Heart left ventricle (tissue), 16 donors: ENCODE results near the gene P2RY14. TPM values are rescaled to one million over a fixed set of nuclear protein-coding genes. Genes with fewer than 3 reads are reported as not detected.
A peak's percentile ranks its signal among the peaks of the same experiment; 100 is the strongest.

Experiments used
- ATAC-seq, 4 donors: fragments of 200-7000 bp; cut with Tn5 transposase; one replicate each; pipeline ENCODE4 v1.9.1; 2020 to 2022; ENCODE audit warnings: moderate library complexity in 4 of 4, mild to moderate bottlenecking in 3 of 4, moderate number of reproducible peaks in 1 of 4
- DNase-seq, 5 donors: peaks; one replicate each; pipeline ENCODE4 v3.0.0-alpha.2; 2020
- H3K27ac ChIP-seq, 12 donors: fragments of 200-600 bp; sonication (generic) in 4 of 12; one replicate each; pipeline versions ENCODE4 v1.5.0 to v1.8.0; 2016 to 2022; ENCODE audit warnings: mild to moderate bottlenecking in 2 of 12
- H3K27me3 ChIP-seq, 9 donors: fragments of 200-600 bp; sonication (generic) in 2 of 9; one replicate each; pipeline versions ENCODE4 v1.5.1 to v1.8.0; 2016 to 2022; ENCODE audit warnings: mild to moderate bottlenecking in 3 of 9
- H3K36me3 ChIP-seq, 9 donors: fragments of 200-600 bp; sonication (generic) in 2 of 9; one replicate each; pipeline versions ENCODE4 v1.5.0 to v1.8.0; 2018 to 2022; ENCODE audit warnings: mild to moderate bottlenecking in 2 of 9
- H3K4me1 ChIP-seq, 12 donors: fragments of 200-600 bp; sonication (generic) in 4 of 12; one replicate each; pipeline versions ENCODE4 v1.5.0 to v1.8.0; 2016 to 2022; ENCODE audit warnings: mild to moderate bottlenecking in 3 of 12
- H3K4me3 ChIP-seq, 12 donors: fragments of 200-600 bp; sonication (generic) in 4 of 12; one replicate each; pipeline versions ENCODE4 v1.5.0 to v1.8.0; 2017 to 2022; ENCODE audit warnings: mild to moderate bottlenecking in 9 of 12, moderate library complexity in 4 of 12
- H3K9me3 ChIP-seq, 12 donors: fragments of 200-600 bp; sonication (generic) in 4 of 12; one replicate each; pipeline versions ENCODE4 v1.5.0 to v1.8.0; 2016 to 2022; ENCODE audit warnings: mild to moderate bottlenecking in 1 of 12
- CTCF ChIP-seq, 12 donors: fragments of 200-600 bp; sonication (generic) in 4 of 12; IDR thresholded peaks; one replicate each; pipeline versions ENCODE4 v1.5.0 to v1.8.0; 2018 to 2022; ENCODE audit warnings: antibody characterized with exemption in 12 of 12, mild to moderate bottlenecking in 5 of 12
- POLR2A ChIP-seq, 2 donors: fragments of 450-650 bp; IDR thresholded peaks; one replicate each; pipeline ENCODE4 v1.6.1; 2017; ENCODE audit warnings: antibody characterized with exemption in 2 of 2, mild to moderate bottlenecking in 2 of 2, moderate library complexity in 2 of 2
- WGBS, 4 donors: extraction: QIAGEN DNeasy Blood & Tissue Kit in 2 of 4; methylation state at CpG; one replicate each; pipeline versions ENCODE4 v1.1.5 to v1.1.7; 2013 to 2018; 5-methylcytosine and 5-hydroxymethylcytosine counted together
- intact Hi-C, 10 donors: fragments of 100-400 bp; cut with DNase I; formaldehyde crosslinking; loops; one replicate each; pipeline versions ENCODE4 v1.11.1 to v1.14.2; 2022
- polyA plus RNA-seq, 2 donors: library from polyadenylated mRNA; stranded (reverse); fragments of 200-250 nt; gene quantifications; one replicate each; pipeline ENCODE4 v1.2.3, GENCODE V29; 2013
- total RNA-seq, 9 donors: library from RNA; depleted of rRNA in 2 of 9; stranded (reverse); fragments of >200 nt in 2 of 9; fragmentation: NEBNext Ultra II Directional in 3 of 9; extraction: Animal tissue kit (Norgen Biotek cat#: 25700) in 3 of 9; gene quantifications; one replicate each; pipeline versions ENCODE4 v1.1.0 to v1.2.4, GENCODE V29; 2016 to 2023
- donor health status: ischemic (EF 13 %, LVEDD 7.1; RV severe dilation, severe dysfunction).
- donor health status: healthy with polysubstance abuse.
- donor health status: DM: no; HTN: yes; CAD: no.
- donor health status: DM: no; HTN: no; CAD: no.
- donor health status: ischemic (EF 25% LVEDD 6.9; RV normal size, moderate dysfunction).
- donor health status: ischemic (EF 25% LVEDD 5.7; RV mildly dilated, moderate dysfunction).
- donor health status: healthy.
- donor health status: DM: yes; HTN: yes; CAD: no.
- donor health status: ischemic (EF 35%, LVEDD 5.7; RV mildly dilated, moderate dysfunction).
- donor health status: nonischemic (EF 11% LVEDD 7.7; RV severe dilation, severe dysfunction).
- donor health status: DM: yes; HTN: yes; CAD: no.
- donor health status: PGD.
- donor health status: ischemic (EF 29% LVEDD 5.4; RV normal size, mild dysfunction).
- donor health status: nonischemic (EF 23%, LVEDD 6.1; RV moderate dilation, normal function).

The P2RY14 gene
- total and polyA plus RNA-seq, 11 donors: 0.75 to 8.4 (median 3.2) TPM

- Histone ChIP-seq H3K27ac (no peak overlapping the region), H3K27me3 (no peaks in the 10 kb centered on the region), H3K4me1 (no peaks in the 10 kb centered on the region), H3K4me3 (no peak overlapping the region), H3K9me3 (no peaks in the 10 kb centered on the region), H3K36me3 (no peaks in the 10 kb centered on the region)
- DNase-seq (no peak), ATAC-seq (no peak)
- WGBS, 4 donors: 88 to 92% (median 91%) methylated on average over 1 of the region's 1 CpG
- intact Hi-C loops: no loop called here
- no peak for TF ChIP-seq CTCF (IDR thresholded peaks at IDR 0.05)
These were observed 87.2 kb downstream of the P2RY14 start for GRCh38 chr3:151191095-151191494.

GRCh38 chr3:151183265-151183671 lies 95.1 kb downstream of the P2RY14 start:
- TF ChIP-seq POLR2A (IDR thresholded peaks at IDR 0.05) (no peak), CTCF (IDR thresholded peaks at IDR 0.05) (no peak)
- 73 to 79% (median 76%) methylated on average over 5 of the region's 5 CpGs for WGBS, 4 donors
- H3K4me3 ChIP-seq: no peak overlapping the region
- no peaks in the 10 kb centered on the region for H3K36me3 ChIP-seq
- no peaks in the 10 kb centered on the region for H3K27me3 ChIP-seq
- ATAC-seq (peak in 1 of 4 donors; percentile 49), DNase-seq (no peak)
- H3K27ac ChIP-seq: no peak overlapping the region
- no peaks in the 10 kb centered on the region for H3K9me3 ChIP-seq
- intact Hi-C loops: no loop called here
- peaks cover 0 to 13% (median 1%) of the 10 kb centered on the region in 12 donors for H3K4me1 ChIP-seq

- peaks cover 0 to 13% (median 1%) of the 10 kb centered on the region in 12 donors for H3K4me1 ChIP-seq
- 65 to 72% (median 70%) methylated on average over 5 of the region's 5 CpGs for WGBS, 4 donors
- TF ChIP-seq POLR2A (IDR thresholded peaks at IDR 0.05): no peak
- TF ChIP-seq CTCF (IDR thresholded peaks at IDR 0.05): no peak
- H3K4me3 ChIP-seq: no peak overlapping the region
- DNase-seq: no peak
- H3K27me3 ChIP-seq: no peaks in the 10 kb centered on the region
- H3K9me3 ChIP-seq: no peaks in the 10 kb centered on the region
- no peak overlapping the region for H3K27ac ChIP-seq
- intact Hi-C loops: no loop called here
- peak in 2 of 4 donors; percentile 60 to 62 for ATAC-seq
- H3K36me3 ChIP-seq: no peaks in the 10 kb centered on the region
These were observed 95.8 kb downstream of the P2RY14 start for GRCh38 chr3:151182349-151183079.

GRCh38 chr3:151178208-151178845 lies 100.0 kb downstream of the P2RY14 start:
- H3K4me1 ChIP-seq: peaks cover 0 to 17% (median 1%) of the 10 kb centered on the region in 12 donors
- no peak for TF ChIP-seq POLR2A (IDR thresholded peaks at IDR 0.05)
- no peak overlapping the region for H3K27ac ChIP-seq
- H3K36me3 ChIP-seq: no peaks in the 10 kb centered on the region
- ATAC-seq (no peak), DNase-seq (no peak)
- WGBS, 4 donors: 84 to 95% (median 93%) methylated on average over 2 of the region's 2 CpGs
- no peak overlapping the region for H3K4me3 ChIP-seq
- H3K27me3 ChIP-seq: no peaks in the 10 kb centered on the region
- intact Hi-C loops: no loop called here
- no peaks in the 10 kb centered on the region for H3K9me3 ChIP-seq
